Measurements from ENCODE around the gene NHSL2. TPM values are rescaled to one million over a fixed set of nuclear protein-coding genes. Genes with fewer than 3 reads are reported as not detected.

NHSL2 gene
- total RNA-seq, 1 donor from 2014 or later, result 0.43 TPM

GRCh38 chrX:72122621-72123337 lies 212.1 kb downstream of the NHSL2 start:
- Mint-ChIP-seq H3K27ac (no peak overlapping the region), H3K4me3 (ENCODE audit: low read depth) (no peak overlapping the region)

GRCh38 chrX:72123471-72124185 lies 213.0 kb downstream of the NHSL2 start:
- intact Hi-C loops (cut with micrococcal nuclease), result no loop called here
- Mint-ChIP-seq H3K9me3 (no peaks in the 10 kb centered on the region), H3K4me3 (ENCODE audit: low read depth) (no peak overlapping the region), H3K4me1 (ENCODE audit: low read depth) (peaks cover 25% of the 10 kb centered on the region), H3K27ac (no peak overlapping the region), H3K36me3 (ENCODE audit: low read depth) (no peaks in the 10 kb centered on the region), H3K27me3 (ENCODE audit: low read depth) (peaks cover 28% of the 10 kb centered on the region)
- no peak for DNase-seq (ENCODE audit: low spot score)

More at GRCh38 chrX:72122621-72123337, 212.1 kb downstream of the NHSL2 start:
- no peaks in the 10 kb centered on the region for H3K36me3 Mint-ChIP-seq (ENCODE audit: low read depth)
- H3K9me3 Mint-ChIP-seq, result no peaks in the 10 kb centered on the region
- H3K4me1 Mint-ChIP-seq (ENCODE audit: low read depth), result peaks cover 25% of the 10 kb centered on the region
- H3K27me3 Mint-ChIP-seq (ENCODE audit: low read depth), result peaks cover 25% of the 10 kb centered on the region
- intact Hi-C loops (cut with micrococcal nuclease), result no loop called here
- no peak for DNase-seq (ENCODE audit: low spot score)

GRCh38 chrX:72124540-72125201 lies 214.0 kb downstream of the NHSL2 start:
- H3K36me3 Mint-ChIP-seq (ENCODE audit: low read depth), result no peaks in the 10 kb centered on the region
- H3K4me3 Mint-ChIP-seq (ENCODE audit: low read depth), result no peak overlapping the region
- no peaks in the 10 kb centered on the region for H3K9me3 Mint-ChIP-seq
- H3K4me1 Mint-ChIP-seq (ENCODE audit: low read depth), result peaks cover 25% of the 10 kb centered on the region
- DNase-seq (ENCODE audit: low spot score), result no peak
- intact Hi-C loops (cut with micrococcal nuclease), result no loop called here
- peaks cover 36% of the 10 kb centered on the region for H3K27me3 Mint-ChIP-seq (ENCODE audit: low read depth)
- no peak overlapping the region for H3K27ac Mint-ChIP-seq

- peaks cover 25% of the 10 kb centered on the region for H3K4me1 Mint-ChIP-seq (ENCODE audit: low read depth)
- no peak overlapping the region for H3K4me3 Mint-ChIP-seq (ENCODE audit: low read depth)
- no peaks in the 10 kb centered on the region for H3K9me3 Mint-ChIP-seq
- H3K27me3 Mint-ChIP-seq (ENCODE audit: low read depth), result peaks cover 37% of the 10 kb centered on the region
- intact Hi-C loops (cut with micrococcal nuclease), result loop anchor here (1.0 kb wide), 2 partner anchors 106 to 126 kb away; no protein-coding TSS in a partner anchor
- H3K27ac Mint-ChIP-seq, result no peak overlapping the region
- no peak for DNase-seq (ENCODE audit: low spot score)
- H3K36me3 Mint-ChIP-seq (ENCODE audit: low read depth), result no peaks in the 10 kb centered on the region
These were observed 214.8 kb downstream of the NHSL2 start for GRCh38 chrX:72125331-72126047.

GRCh38 chrX:72126048-72126415 lies 215.4 kb downstream of the NHSL2 start:
- DNase-seq (ENCODE audit: low spot score), result no peak
- no peaks in the 10 kb centered on the region for H3K36me3 Mint-ChIP-seq (ENCODE audit: low read depth)
- no peaks in the 10 kb centered on the region for H3K9me3 Mint-ChIP-seq
- H3K4me1 Mint-ChIP-seq (ENCODE audit: low read depth), result peaks cover 24% of the 10 kb centered on the region
- H3K27me3 Mint-ChIP-seq (ENCODE audit: low read depth), result peaks cover 40% of the 10 kb centered on the region
- no peak overlapping the region for H3K27ac Mint-ChIP-seq
- intact Hi-C loops (cut with micrococcal nuclease), result loop anchor here (1.0 kb wide), 2 partner anchors 107 to 127 kb away; no protein-coding TSS in a partner anchor
- H3K4me3 Mint-ChIP-seq (ENCODE audit: low read depth), result no peak overlapping the region

- Mint-ChIP-seq H3K36me3 (ENCODE audit: low read depth) (no peaks in the 10 kb centered on the region), H3K27ac (no peak overlapping the region), H3K9me3 (no peaks in the 10 kb centered on the region), H3K4me1 (ENCODE audit: low read depth) (peaks cover 19% of the 10 kb centered on the region), H3K27me3 (ENCODE audit: low read depth) (peaks cover 40% of the 10 kb centered on the region), H3K4me3 (ENCODE audit: low read depth) (no peak overlapping the region)
- intact Hi-C loops (cut with micrococcal nuclease), result loop anchor here (1.0 kb wide), 2 partner anchors 107 to 127 kb away; no protein-coding TSS in a partner anchor
- DNase-seq (ENCODE audit: low spot score), result peak; percentile 66
These were observed 216.0 kb downstream of the NHSL2 start for GRCh38 chrX:72126539-72127140.

- DNase-seq (ENCODE audit: low spot score), result no peak
- Mint-ChIP-seq H3K4me1 (ENCODE audit: low read depth) (peaks cover 20% of the 10 kb centered on the region), H3K27me3 (ENCODE audit: low read depth) (peaks cover 44% of the 10 kb centered on the region), H3K36me3 (ENCODE audit: low read depth) (no peaks in the 10 kb centered on the region), H3K9me3 (no peaks in the 10 kb centered on the region), H3K27ac (no peak overlapping the region), H3K4me3 (ENCODE audit: low read depth) (no peak overlapping the region)
- intact Hi-C loops (cut with micrococcal nuclease), result no loop called here
These were observed 216.7 kb downstream of the NHSL2 start for GRCh38 chrX:72127332-72127731.

GRCh38 chrX:72128183-72128834 lies 217.7 kb downstream of the NHSL2 start:
- H3K27me3 Mint-ChIP-seq (ENCODE audit: low read depth), result peaks cover 52% of the 10 kb centered on the region
- no peaks in the 10 kb centered on the region for H3K36me3 Mint-ChIP-seq (ENCODE audit: low read depth)
- H3K4me3 Mint-ChIP-seq (ENCODE audit: low read depth), result no peak overlapping the region
- no peak for DNase-seq (ENCODE audit: low spot score)
- H3K27ac Mint-ChIP-seq, result no peak overlapping the region
- no peaks in the 10 kb centered on the region for H3K9me3 Mint-ChIP-seq
- intact Hi-C loops (cut with micrococcal nuclease), result no loop called here
- H3K4me1 Mint-ChIP-seq (ENCODE audit: low read depth), result peaks cover 14% of the 10 kb centered on the region

- DNase-seq (ENCODE audit: low spot score), result no peak
- H3K27ac Mint-ChIP-seq, result no peak overlapping the region
- no peaks in the 10 kb centered on the region for H3K36me3 Mint-ChIP-seq (ENCODE audit: low read depth)
- H3K4me3 Mint-ChIP-seq (ENCODE audit: low read depth), result no peak overlapping the region
- peaks cover 58% of the 10 kb centered on the region for H3K27me3 Mint-ChIP-seq (ENCODE audit: low read depth)
- intact Hi-C loops (cut with micrococcal nuclease), result no loop called here
- H3K4me1 Mint-ChIP-seq (ENCODE audit: low read depth), result peaks cover 14% of the 10 kb centered on the region
- no peaks in the 10 kb centered on the region for H3K9me3 Mint-ChIP-seq
These were observed 218.2 kb downstream of the NHSL2 start for GRCh38 chrX:72128881-72129280.

- H3K27ac Mint-ChIP-seq, result no peak overlapping the region
- peaks cover 59% of the 10 kb centered on the region for H3K27me3 Mint-ChIP-seq (ENCODE audit: low read depth)
- no peak overlapping the region for H3K4me3 Mint-ChIP-seq (ENCODE audit: low read depth)
- intact Hi-C loops (cut with micrococcal nuclease), result no loop called here
- no peaks in the 10 kb centered on the region for H3K36me3 Mint-ChIP-seq (ENCODE audit: low read depth)
- DNase-seq (ENCODE audit: low spot score), result no peak
- peaks cover 14% of the 10 kb centered on the region for H3K4me1 Mint-ChIP-seq (ENCODE audit: low read depth)
- H3K9me3 Mint-ChIP-seq, result no peaks in the 10 kb centered on the region
These were observed 219.0 kb downstream of the NHSL2 start for GRCh38 chrX:72129661-72130060.

- no peaks in the 10 kb centered on the region for H3K9me3 Mint-ChIP-seq
- H3K27ac Mint-ChIP-seq, result no peak overlapping the region
- H3K4me3 Mint-ChIP-seq (ENCODE audit: low read depth), result no peak overlapping the region
- intact Hi-C loops (cut with micrococcal nuclease), result no loop called here
- peaks cover 57% of the 10 kb centered on the region for H3K27me3 Mint-ChIP-seq (ENCODE audit: low read depth)
- no peaks in the 10 kb centered on the region for H3K36me3 Mint-ChIP-seq (ENCODE audit: low read depth)
- H3K4me1 Mint-ChIP-seq (ENCODE audit: low read depth), result peaks cover 10% of the 10 kb centered on the region
- DNase-seq (ENCODE audit: low spot score), result no peak
These were observed 219.6 kb downstream of the NHSL2 start for GRCh38 chrX:72130156-72130761.
